Activated CD4-positive, alpha-beta T cell treated with anti-CD3 and anti-CD28 coated beads for 48 hours (primary cell): Measurements from ENCODE around the gene BORCS5.
"Not testable (repeated sequence)": the region's sequence is repeated elsewhere in the genome, so short reads cannot be mapped to it uniquely, and the experiment has no call there.

Experiments used
- DNase-seq: peaks from one replicate; pipeline ENCODE4 v3.0.0-alpha.2; 2020

BORCS5 gene

GRCh38 chr12:12467688-12468261, 110.9 kb downstream of the BORCS5 start:
- DNase-seq = peak; percentile 53

GRCh38 chr12:12468575-12468974, 111.7 kb downstream of the BORCS5 start:
- no peak for DNase-seq

GRCh38 chr12:12469386-12469785, 112.5 kb downstream of the BORCS5 start:
- DNase-seq = no peak

GRCh38 chr12:12470751-12471306, 114.0 kb downstream of the BORCS5 start:
- no peak for DNase-seq

- not testable (repeated sequence) for DNase-seq
Observed at GRCh38 chr12:12471982-12472961, 115.4 kb downstream of the BORCS5 start.

- DNase-seq = no peak
Observed at GRCh38 chr12:12473223-12473622, 116.3 kb downstream of the BORCS5 start.

- DNase-seq = peak; percentile 57
Observed at GRCh38 chr12:12474471-12474928, 117.6 kb downstream of the BORCS5 start.

GRCh38 chr12:12474931-12475795, 118.3 kb downstream of the BORCS5 start:
- DNase-seq = peak; percentile 66

GRCh38 chr12:12476857-12477531, 120.1 kb downstream of the BORCS5 start:
- no peak for DNase-seq

GRCh38 chr12:12477532-12477890, 120.6 kb downstream of the BORCS5 start:
- no peak for DNase-seq

GRCh38 chr12:12480074-12480473, 123.2 kb downstream of the BORCS5 start:
- no peak for DNase-seq

GRCh38 chr12:12481631-12482030, 124.8 kb downstream of the BORCS5 start:
- no peak for DNase-seq

GRCh38 chr12:12482150-12482761, 125.4 kb downstream of the BORCS5 start:
- DNase-seq = no peak

- no peak for DNase-seq
Observed at GRCh38 chr12:12482959-12483358, 126.1 kb downstream of the BORCS5 start.

GRCh38 chr12:12483438-12483837, 126.6 kb downstream of the BORCS5 start:
- DNase-seq = no peak

GRCh38 chr12:12486661-12487240, 129.9 kb downstream of the BORCS5 start:
- no peak for DNase-seq

- no peak for DNase-seq
Observed at GRCh38 chr12:12487490-12487889, 130.6 kb downstream of the BORCS5 start.

- no peak for DNase-seq
Observed at GRCh38 chr12:12488296-12488695, 131.4 kb downstream of the BORCS5 start.

- DNase-seq = no peak
Observed at GRCh38 chr12:12488823-12489550, 132.1 kb downstream of the BORCS5 start.

GRCh38 chr12:12491606-12492005, 134.7 kb downstream of the BORCS5 start:
- no peak for DNase-seq

- DNase-seq = no peak
Observed at GRCh38 chr12:12492547-12492946, 135.7 kb downstream of the BORCS5 start.
